T-helper 2 cell treated with Interferon-gamma antibody and Interleukin-4, amounts not matched to agents 100 ng/mL and 5 ng/mL, for 36 hours (primary cell): ENCODE results near the gene SKIL. TPM values are rescaled to one million over a fixed set of nuclear protein-coding genes. Genes with fewer than 3 reads are reported as not detected.

ENCODE experiments used
- intact Hi-C: fragments of 100-400 bp; cut with micrococcal nuclease; formaldehyde crosslinking; loops from one replicate; pipeline ENCODE4 v1.15.1; 2023
- total RNA-seq: library from RNA; stranded (reverse); gene quantifications from 2 replicates; pipeline ENCODE4 v1.2.3, GENCODE V29; 2022

Gene SKIL
- total RNA-seq, 1 donor from 2014 or later: 16.4 TPM

DNA sequence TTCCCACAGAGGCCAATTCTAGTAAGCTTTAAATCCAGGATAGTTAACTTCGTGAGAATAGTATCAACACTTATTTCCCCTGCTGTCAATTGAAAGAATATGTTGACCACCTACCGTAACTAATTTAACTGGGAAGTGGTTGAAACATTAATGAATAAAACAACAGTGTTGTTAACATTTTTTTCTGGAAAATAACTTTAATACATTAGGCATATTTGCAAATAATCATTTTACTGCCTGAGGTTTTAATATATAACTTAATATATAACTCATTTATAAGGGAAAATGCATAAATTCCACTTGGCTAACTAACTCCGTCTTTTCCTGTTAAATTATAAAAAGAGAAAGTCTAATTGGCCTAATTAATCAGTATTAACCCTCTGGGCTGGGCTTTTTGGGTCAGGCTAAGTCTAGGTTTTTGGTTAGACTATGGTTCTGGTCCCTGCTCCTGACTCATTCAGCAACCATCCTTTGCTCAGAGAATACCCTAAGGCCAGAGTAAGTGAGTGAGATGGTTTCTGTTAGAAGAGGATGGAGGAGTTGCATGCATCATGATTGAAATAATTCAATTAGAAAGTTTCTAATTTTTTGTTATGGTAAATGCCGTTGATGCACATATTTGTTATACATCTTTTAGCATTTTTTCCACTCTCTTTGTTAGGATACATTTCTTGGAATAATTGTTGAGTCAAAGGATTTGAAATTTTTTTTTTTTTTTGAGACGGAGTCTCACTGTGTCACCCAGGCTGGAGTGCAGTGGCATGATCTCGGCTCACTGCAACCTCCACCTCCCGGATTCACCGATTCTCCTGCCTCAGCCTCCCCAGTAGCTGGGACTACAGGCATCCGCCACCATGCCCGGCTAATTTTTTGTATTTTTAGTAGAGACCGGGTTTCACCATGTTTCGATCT is 10.8 kb upstream of the SKIL start:
- intact Hi-C loops: no loop called here

DNA sequence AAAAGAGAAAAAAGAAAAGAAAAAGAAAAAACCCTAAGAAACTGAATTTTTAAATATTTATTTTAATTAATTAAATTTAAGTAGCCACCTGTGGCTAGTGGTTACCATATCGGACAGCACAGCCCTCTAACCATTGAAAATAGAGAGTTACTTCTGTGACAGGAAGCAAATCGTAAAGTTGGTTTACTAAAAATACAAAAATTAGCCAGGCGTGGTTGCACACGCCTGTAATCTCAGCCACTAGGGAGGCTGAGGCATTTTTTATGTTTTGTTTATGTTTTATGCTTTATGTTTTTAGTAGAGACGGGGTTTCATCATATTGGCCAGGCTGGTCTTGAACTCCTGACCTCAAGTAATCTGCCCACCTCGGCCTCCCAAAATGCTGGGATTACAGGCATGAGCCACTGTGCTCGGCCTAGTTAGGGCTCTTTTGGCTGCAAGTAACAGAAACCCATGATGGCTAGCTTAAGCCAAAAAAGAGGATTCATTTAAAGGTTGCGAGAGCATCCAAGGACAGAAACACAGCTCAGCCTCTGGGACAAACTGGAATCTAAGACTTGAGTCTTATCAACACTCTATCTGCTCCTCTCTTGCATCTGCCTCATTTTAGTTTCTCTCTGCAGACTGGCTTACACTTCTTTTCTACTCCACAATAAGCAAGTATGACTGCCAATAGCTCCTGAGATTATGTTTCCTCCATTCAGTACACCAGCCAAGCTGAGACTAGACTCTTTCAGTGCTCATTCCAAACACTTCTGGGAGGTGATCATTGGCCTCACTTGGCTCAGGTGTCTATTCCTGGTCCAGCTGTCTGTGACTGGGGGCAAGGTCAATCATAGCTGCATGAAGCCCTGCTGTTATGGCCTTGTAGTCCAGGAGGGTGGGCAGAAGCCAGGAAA is 6.8 kb upstream of the SKIL start:
- intact Hi-C loops: loop anchor here (10.0 kb wide), 1 partner anchor 1114 kb away; the partner anchor contains the start of gene TNIK

DNA sequence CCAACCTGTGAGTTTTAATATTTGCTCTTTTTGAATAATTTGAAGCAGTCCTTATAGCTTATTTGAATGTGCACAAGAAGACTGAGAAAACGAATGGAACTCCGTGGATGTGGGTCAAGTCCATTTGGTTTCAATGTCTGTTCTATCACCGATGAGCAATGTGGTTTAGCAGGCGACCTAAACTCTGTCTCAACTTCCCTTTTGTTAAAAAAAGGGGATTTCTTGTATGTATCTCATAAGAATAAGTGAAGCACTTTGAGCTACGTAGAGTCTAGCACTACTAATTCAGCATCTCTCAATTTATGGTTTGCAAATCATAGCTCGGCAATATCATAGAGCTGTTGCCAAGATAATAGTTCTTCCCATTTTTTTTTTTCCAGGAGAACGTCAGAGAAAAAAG is 4.6 kb upstream of the SKIL start:
- intact Hi-C loops: loop anchor here (10.0 kb wide), 1 partner anchor 1112 kb away; the partner anchor contains the start of gene TNIK

DNA sequence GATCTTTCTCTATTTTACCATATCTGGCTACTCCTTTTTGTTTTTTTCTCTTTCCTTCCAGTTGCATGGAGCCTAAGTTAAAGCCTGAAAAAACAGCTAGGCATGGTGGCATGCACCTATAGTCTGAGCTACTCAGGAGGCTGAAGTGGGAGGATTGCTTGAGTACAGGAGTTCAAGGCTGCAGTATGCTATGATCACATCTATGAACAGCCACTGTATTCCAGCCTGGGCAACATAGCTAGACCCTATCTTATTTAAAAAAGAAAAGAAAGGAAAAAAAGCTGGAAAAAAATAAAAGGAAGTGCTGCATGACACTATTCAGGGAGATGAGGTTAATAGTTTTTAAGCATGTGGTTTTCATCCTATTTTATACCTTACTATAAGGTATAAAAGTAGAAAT is 4.0 kb upstream of the SKIL start:
- intact Hi-C loops: loop anchor here (10.0 kb wide), 1 partner anchor 1111 kb away; the partner anchor contains the start of gene TNIK

DNA sequence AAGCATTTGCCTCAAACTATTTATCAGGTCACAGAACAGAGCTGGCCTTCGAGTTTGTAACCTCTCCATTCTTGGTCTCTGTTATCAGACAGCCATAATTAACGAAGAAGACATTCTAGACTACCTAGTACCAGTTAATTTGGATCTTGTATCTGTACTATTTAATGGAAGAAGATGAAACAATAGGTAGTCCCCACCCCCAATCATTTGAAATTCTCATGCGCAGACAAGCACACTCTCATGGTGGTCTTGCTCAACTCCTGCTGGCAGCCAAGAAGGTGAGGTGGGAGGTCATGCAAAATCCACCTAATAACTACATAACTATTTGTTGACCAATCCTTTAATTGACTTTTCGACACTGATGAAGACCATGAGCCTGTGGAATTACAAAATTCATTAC is 2.8 kb upstream of the SKIL start:
- intact Hi-C loops: loop anchor here (5.0 to 10.0 kb wide), 3 partner anchors 77 to 1110 kb away; partner anchors contain the start of gene TNIK

DNA sequence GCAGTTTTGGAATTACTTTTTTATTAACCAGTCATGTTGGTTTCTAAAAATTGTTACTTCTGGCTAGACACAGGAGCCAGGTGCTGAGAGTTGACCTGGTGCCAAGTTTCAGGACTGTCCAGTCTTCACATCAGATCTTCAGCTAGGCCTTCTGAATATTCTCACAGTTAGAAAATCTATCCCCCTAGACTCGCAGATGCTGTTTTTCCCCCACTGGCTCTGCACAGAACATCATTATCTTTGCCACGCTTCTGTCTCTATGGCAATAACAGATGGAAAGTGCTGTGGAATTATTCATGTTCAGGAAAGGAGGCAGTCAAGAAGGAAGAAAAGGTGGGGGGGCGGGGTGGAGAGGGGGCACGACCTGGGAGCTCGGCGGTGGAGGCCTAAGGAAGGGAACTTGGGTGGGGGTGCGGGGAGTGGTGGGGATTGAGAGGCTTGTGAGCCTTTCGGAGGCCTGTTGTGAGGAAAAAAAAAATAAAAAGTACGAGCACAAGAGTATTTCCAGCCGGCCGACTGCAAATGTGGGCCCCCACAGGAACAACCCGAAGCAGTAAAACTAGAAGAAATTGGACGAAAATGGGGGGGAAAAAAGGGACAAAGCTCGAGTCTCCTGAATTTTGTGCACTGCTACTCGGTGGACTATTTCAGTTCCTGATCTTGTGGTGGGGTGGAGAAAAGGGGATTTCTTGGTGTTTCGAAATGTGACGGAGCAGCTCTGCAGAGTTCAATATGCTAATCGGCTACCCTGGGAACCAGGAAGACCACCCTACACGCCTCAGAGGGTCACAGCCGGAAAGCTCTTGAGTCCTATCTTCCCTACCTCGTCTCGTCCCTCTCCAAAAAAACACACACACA is 1.5 kb upstream of the SKIL start:
- intact Hi-C loops: loop anchor here (2.0 to 10.0 kb wide), 9 partner anchors 79 to 1751 kb away; partner anchors contain the start of genes EIF5A2, LRRC34, LRRIQ4 and MYNN

DNA sequence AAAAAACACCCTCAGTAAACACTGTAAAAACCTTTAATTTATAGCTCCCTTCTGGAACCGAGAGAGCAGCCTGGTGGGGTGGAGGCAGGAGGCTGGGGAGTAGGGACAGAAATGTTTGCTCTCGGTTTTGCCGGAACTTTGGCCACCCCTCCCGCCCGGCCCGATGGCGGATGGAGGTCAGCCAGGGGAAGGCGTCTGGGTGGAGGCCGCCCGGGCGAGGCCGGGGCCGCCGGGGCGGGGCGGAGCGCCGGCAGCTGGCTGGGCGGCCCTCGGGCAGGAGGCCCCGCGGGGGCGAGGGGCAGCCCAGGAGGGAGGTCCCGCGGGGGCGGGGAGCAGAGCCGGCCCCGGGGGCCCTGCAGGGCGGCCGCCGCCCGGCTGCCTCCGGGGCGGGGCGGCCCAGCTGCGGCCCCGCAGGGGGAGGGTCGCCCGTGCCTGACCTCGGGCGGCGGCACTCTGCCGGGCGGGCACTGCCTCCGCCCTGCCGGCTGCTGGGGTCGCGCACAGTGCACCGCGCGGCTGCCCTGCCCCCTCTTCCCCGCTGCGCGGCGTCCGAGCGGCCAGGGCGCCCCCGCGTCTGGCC is 829 bp upstream of the SKIL start:
- intact Hi-C loops: loop anchor here (1.0 to 10.0 kb wide), 12 partner anchors 79 to 1750 kb away; partner anchors contain the start of genes EIF5A2, LRRC34, LRRIQ4 and MYNN

DNA sequence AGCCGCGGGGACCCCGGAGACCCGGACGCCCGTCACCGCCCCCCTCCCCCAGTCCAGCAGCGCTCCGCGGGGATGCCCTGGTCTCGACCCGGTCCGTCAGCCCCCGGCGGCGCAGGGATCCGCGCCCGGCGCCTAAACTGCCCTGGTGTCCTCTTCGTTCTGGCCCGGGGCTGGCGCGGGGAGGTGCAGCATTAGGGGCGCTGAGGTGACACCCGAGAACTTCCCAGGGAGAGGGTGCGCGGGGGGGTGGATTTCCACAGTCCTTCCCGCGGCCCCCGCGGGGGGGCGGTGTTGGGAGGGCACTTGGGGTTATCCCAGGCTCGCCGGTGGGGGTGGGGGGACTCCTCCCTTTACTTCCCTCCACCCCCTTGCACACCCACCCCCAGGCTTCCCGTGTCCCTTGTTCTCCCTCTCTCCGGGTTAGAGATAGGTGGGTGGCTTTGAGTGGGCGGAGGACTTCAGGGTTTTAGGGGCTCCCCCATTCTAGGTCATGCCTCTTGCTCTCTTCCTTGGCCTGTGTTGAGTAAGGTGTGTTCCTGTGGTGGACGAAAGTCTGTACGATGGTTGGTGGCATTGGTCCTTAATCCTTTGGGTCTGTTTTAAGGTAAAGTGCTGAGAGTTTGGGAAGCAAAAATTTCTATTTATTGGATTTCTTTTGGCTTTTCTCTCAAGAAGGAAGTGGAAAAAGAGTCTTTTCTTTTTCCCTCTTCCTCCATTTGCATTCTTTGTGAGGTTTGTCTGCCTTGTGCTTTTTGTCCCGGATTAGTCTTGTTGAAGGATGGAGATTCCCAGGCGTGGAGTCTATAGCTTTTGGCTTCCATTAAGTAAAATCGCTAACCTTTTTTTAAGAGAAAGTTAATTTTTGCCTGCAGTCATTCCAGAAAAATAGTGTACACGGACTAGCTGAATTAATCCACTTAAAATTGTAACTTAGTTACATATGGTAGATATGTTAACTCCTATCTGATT is 811 bp downstream of the SKIL start:
- intact Hi-C loops: loop anchor here (5.0 to 10.0 kb wide), 3 partner anchors 81 to 1106 kb away; partner anchors contain the start of gene TNIK

DNA sequence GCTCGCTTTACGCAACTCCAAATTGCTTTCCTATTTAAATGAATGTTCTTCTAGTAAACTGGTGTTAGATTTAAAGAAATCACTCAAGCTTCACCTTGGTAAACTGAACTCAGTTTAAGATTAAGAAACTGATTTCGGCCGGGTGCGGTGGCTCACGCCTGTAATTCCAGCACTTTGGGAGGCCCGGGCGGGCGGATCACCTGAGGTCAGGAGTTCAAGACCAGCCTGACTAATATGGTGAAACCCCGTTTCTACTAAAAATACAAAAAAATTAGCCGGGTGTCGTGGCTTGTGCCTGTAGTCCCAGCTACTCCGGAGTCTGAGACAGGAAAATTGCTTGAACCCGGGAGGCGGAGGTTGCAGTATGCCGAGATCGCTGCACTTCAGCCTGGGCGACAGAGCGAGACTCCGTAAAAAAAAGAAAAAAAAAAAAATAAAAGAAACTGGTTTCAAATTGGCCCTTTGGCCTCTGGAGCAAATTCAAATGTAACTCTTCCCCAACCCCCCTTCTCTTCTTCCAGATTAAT is 1.7 kb downstream of the SKIL start:
- intact Hi-C loops: loop anchor here (5.0 to 10.0 kb wide), 3 partner anchors 82 to 1106 kb away; partner anchors contain the start of gene TNIK

DNA sequence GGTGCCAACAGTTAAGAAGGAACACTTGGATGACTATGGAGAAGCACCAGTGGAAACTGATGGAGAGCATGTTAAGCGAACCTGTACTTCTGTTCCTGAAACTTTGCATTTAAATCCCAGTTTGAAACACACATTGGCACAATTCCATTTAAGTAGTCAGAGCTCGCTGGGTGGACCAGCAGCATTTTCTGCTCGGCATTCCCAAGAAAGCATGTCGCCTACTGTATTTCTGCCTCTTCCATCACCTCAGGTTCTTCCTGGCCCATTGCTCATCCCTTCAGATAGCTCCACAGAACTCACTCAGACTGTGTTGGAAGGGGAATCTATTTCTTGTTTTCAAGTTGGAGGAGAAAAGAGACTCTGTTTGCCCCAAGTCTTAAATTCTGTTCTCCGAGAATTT is 3.0 kb downstream of the SKIL start:
- intact Hi-C loops: no loop called here

DNA sequence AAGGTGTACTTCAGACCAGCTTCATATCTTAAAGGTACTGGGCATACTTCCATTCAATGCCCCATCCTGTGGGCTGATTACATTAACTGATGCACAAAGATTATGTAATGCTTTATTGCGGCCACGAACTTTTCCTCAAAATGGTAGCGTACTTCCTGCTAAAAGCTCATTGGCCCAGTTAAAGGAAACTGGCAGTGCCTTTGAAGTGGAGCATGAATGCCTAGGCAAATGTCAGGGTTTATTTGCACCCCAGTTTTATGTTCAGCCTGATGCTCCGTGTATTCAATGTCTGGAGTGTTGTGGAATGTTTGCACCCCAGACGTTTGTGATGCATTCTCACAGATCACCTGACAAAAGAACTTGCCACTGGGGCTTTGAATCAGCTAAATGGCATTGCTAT is 3.4 kb downstream of the SKIL start:
- intact Hi-C loops: no loop called here

DNA sequence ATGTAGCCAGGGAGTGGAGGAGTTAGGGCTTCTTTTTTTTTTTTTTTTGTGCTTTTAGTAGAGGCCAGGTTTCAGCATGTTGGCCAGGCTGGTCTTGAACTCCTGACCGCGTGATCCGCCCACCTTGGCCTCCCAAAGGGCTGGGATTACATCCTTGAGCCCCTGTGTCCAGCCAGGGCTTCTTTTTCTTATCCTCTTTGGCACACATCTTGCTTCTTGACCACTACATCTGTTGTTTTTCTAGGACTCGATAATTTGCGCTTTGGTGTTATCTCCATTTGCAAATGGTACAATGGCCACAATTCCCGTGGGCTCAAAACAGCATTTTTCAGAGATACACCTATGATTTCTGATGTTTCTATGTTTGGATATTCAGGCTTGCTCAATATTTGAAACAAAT is 4.2 kb downstream of the SKIL start:
- intact Hi-C loops: no loop called here

DNA sequence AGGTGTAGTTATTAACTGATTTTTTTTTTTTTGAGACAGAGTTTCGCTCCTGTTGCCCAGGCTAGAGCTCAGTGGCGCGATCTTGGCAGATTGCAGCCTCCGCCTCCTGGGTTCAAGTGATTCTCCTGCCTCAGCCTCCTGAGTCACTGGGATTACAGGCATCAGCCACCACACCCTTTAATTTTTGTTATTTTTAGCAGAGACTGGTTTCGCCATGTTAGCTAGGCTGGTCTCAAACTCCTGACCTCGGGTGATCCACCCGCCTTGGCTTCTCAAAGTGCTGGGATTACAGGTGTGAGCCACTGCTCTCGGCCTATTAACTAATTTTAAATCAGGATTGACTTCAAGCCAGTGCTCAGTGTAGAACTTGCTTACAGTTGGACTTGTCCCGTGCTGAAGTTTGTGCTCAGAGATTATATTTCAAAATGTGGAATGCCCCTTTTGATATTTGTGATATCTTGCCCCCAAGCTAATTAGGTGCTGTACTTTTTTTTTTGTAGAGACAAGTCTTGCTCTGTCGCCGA is 6.0 kb downstream of the SKIL start:
- intact Hi-C loops: no loop called here

DNA sequence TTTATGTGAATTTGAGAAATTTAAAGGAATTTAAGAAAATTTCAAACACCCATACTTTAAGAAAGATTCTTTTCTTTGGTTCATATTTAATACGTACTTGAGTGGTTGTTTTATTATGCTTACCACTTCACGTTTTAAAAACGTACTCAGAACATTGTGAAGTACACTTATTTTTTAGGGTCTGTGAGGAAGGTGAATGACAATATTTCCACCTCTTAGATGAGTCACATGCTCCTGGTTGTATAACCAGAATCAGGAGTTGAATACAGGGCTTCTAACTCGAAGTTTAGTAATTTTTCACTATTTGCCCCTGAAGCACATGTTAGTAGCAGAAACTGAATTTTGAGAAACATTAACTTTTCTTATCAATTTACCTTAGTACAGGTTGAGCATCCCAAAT is 7.5 kb downstream of the SKIL start:
- intact Hi-C loops: no loop called here

DNA sequence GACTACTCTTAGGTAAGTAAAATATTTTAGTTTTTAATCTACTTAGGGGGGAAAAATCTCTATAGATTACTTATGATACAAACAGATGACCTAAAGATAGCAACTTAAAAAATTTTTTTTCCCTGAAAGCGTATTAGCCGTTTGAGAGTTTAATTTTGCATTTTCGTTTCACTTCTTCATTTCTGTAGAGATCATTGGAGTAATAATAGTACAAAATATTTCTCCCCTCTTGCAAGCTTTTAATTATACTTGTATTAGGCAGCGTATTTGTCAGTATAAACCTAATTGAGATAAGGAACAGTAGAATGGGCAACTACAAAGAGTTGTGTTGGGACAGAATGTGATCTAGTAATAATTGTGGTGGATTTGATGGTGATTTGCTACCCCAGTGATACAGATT is 10.3 kb downstream of the SKIL start:
- intact Hi-C loops: loop anchor here (2.0 kb wide), 1 partner anchor 57 kb away; no protein-coding TSS in a partner anchor

DNA sequence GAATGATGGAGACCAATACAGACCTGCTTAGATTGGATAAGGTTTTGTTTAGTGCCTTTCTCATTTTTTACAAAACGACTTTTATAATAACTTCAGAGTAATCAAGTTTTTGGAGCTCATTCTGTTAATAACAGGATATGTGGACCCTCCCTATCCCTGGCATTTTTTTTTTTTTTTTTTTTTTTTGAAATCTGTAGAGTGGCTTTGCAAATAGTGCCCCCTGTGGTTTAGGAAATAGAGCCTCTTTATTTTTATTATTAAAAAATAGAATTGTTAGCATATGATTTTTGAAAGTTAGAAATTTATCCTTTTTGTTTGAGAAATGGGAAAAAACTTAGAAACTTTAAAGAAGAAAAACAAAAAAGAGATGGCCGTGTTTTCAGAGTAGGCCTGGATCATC is 11.4 kb downstream of the SKIL start:
- intact Hi-C loops: loop anchor here (1.0 to 2.0 kb wide), 2 partner anchors 58 to 180 kb away; no protein-coding TSS in a partner anchor

DNA sequence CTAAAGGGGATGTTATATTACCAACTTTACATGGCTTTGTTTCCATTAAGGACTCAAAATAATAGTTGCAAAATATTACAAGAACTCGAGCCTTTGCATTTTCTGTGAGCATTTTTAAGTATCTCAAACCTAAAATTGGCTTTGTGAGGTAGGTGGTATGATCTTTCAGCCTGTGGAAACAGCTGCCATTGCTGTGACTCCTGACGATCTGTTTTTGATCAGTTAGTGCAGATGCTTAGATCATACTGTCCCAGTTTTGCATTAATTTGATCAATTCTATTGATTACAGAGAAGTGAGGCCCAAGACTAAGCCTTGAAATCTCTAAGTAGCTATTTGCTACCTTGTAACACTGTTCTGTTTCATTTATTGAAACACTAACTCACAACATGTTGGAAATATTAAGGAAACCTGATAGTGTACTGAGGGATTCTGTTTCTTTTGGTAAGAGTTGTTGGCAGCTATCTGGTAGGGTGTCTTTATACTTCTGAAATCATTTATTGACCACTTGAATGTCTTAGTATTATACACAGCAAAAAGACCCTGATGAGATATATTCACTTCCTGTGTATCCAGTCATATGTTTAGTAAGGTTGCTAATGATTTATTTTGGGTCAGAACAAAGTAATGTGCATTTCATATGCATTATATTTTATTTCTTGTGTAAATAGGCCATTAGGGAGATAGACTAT is 14.8 kb downstream of the SKIL start:
- intact Hi-C loops: no loop called here

DNA sequence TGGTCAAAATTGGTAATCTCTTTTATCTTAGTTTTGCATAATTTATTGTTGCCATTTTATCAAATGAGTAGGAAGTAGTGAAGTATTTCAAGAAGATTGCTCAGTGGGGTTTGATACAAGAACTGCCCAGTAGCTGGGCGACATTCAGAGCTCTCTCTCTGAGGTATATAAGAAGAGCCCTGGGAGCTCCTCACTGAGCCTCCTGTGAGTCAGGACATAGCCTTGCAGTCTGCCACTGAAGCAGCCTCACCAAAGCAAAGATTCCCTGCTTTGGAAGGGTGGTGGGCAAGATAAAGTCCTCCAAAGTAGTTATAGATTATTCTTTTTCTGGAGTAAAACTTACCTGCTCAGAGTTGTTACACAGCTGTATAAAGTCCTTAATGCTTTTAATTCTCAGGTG is 26.1 kb downstream of the SKIL start:
- intact Hi-C loops: no loop called here
